Neural cell (in vitro differentiated cells): ENCODE results near the gene PHACTR1.

ENCODE experiments used
- MXI1 ChIP-seq: fragments of 450-650 bp; conservative IDR thresholded peaks from 2 replicates; pipeline ENCODE4 v1.6.1; 2014; ENCODE audit warnings: antibody characterized with exemption, mild to moderate bottlenecking; ENCODE audit not compliant: poor library complexity, severe bottlenecking
- RAD21 ChIP-seq: fragments of 450-650 bp; conservative IDR thresholded peaks from 2 replicates; pipeline ENCODE4 v1.6.1; 2014; ENCODE audit warnings: antibody characterized with exemption, mild to moderate bottlenecking, moderate library complexity
- TF ChIP-seq, protein P1 (sequence below): fragments of 450-650 bp; IDR thresholded peaks from 2 replicates; pipeline ENCODE4 v1.5.1; 2014; ENCODE audit warnings: antibody characterized with exemption, mild to moderate bottlenecking, moderate library complexity; ENCODE audit not compliant: poor library complexity, severe bottlenecking

DNA sequence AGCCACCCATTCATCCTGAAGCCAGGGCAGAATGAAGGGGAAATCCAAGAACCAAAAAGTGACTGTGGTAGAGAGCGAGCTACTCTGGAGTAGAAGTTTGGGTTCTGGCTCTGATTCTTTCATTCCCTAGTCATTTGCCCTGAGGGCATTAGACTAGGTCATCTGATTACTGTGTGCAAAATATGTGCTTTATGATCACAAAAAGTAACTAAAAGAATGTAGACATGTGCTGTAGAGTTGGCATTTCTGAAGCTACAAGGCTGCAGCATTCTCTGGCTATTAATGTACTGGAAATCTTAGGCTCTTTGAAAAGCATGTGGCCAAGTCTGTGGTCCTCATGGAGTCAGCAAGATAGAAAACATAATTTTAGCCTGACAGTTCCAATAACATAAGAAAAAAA lies 517.6 kb downstream of the PHACTR1 start:
- TF ChIP-seq, protein P1, sequence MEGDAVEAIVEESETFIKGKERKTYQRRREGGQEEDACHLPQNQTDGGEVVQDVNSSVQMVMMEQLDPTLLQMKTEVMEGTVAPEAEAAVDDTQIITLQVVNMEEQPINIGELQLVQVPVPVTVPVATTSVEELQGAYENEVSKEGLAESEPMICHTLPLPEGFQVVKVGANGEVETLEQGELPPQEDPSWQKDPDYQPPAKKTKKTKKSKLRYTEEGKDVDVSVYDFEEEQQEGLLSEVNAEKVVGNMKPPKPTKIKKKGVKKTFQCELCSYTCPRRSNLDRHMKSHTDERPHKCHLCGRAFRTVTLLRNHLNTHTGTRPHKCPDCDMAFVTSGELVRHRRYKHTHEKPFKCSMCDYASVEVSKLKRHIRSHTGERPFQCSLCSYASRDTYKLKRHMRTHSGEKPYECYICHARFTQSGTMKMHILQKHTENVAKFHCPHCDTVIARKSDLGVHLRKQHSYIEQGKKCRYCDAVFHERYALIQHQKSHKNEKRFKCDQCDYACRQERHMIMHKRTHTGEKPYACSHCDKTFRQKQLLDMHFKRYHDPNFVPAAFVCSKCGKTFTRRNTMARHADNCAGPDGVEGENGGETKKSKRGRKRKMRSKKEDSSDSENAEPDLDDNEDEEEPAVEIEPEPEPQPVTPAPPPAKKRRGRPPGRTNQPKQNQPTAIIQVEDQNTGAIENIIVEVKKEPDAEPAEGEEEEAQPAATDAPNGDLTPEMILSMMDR, result no peak
- TF ChIP-seq RAD21 (no peak), MXI1 (no peak)
